Measurements from ENCODE around the gene MPDU1.

DNA sequence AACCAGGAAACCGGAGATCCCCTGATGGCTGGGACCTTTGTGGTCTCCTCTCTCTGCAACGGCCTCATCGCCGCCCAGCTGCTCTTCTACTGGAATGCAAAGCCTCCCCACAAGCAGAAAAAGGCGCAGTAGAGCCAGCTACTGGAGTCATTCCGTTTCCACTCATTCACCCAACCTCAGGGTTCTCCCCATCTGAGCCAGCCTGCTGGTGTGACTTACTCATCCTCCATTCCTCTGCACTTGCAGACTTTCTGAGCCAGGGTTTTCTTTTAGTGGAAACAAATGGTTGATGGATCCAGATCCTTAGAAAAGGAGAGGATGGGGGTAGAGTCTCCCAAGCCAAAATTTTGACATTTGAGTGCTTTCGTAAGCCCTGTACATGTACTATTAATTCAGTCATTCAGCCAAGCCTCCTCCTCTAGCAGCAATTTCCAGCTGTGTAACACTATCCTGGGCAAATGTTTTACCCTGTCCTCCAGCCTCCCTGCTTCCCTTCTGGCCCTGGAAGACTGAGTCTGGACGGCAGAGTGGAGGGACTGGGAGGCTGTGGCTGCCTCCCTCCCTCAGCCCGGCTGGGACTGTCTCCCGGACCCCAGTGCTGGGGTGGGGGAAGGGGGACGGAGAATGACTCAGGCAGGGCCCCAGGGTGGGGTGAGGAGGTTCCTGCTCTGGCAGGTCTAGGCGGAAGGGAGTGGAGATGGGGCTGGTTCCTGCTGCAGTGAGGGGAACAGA lies 3.9 kb downstream of the MPDU1 start:
- TF ChIP-seq EZH2phosphoT487 (IDR thresholded peaks at IDR 0.05; ENCODE audit: borderline replicate concordance) (no peak), POLR2A (IDR thresholded peaks at IDR 0.05; ENCODE audit: borderline replicate concordance, extremely low read depth, insufficient read depth, insufficient read length) (no peak), SIN3A (IDR thresholded peaks at IDR 0.05; ENCODE audit: low read depth) (no peak), RAD21 (IDR thresholded peaks at IDR 0.05; ENCODE audit: low read depth) (no peak), JUND (IDR thresholded peaks at IDR 0.05) (no peak), EZH2 (IDR thresholded peaks at IDR 0.05) (no peak), POLR2AphosphoS5 (IDR thresholded peaks at IDR 0.05; ENCODE audit: low read depth, low read length) (no peak), ZFX (IDR thresholded peaks at IDR 0.05) (no peak), CEBPB (IDR thresholded peaks at IDR 0.05; ENCODE audit: low read depth) (no peak)
- TF ChIP-seq, protein P1, sequence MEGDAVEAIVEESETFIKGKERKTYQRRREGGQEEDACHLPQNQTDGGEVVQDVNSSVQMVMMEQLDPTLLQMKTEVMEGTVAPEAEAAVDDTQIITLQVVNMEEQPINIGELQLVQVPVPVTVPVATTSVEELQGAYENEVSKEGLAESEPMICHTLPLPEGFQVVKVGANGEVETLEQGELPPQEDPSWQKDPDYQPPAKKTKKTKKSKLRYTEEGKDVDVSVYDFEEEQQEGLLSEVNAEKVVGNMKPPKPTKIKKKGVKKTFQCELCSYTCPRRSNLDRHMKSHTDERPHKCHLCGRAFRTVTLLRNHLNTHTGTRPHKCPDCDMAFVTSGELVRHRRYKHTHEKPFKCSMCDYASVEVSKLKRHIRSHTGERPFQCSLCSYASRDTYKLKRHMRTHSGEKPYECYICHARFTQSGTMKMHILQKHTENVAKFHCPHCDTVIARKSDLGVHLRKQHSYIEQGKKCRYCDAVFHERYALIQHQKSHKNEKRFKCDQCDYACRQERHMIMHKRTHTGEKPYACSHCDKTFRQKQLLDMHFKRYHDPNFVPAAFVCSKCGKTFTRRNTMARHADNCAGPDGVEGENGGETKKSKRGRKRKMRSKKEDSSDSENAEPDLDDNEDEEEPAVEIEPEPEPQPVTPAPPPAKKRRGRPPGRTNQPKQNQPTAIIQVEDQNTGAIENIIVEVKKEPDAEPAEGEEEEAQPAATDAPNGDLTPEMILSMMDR (IDR thresholded peaks at IDR 0.05 in 2 of 3, conservative IDR thresholded peaks at IDR 0.05 in 1 of 3; ENCODE audit: borderline replicate concordance in 1 of 3, insufficient read depth in 1 of 3, low read depth in 2 of 3, low read length in 2 of 3) = no peak
- TF ChIP-seq, protein P2, sequence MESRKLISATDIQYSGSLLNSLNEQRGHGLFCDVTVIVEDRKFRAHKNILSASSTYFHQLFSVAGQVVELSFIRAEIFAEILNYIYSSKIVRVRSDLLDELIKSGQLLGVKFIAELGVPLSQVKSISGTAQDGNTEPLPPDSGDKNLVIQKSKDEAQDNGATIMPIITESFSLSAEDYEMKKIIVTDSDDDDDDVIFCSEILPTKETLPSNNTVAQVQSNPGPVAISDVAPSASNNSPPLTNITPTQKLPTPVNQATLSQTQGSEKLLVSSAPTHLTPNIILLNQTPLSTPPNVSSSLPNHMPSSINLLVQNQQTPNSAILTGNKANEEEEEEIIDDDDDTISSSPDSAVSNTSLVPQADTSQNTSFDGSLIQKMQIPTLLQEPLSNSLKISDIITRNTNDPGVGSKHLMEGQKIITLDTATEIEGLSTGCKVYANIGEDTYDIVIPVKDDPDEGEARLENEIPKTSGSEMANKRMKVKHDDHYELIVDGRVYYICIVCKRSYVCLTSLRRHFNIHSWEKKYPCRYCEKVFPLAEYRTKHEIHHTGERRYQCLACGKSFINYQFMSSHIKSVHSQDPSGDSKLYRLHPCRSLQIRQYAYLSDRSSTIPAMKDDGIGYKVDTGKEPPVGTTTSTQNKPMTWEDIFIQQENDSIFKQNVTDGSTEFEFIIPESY (IDR thresholded peaks at IDR 0.05; ENCODE audit: extremely low read depth, insufficient replicate concordance, low read length) = no peak
- TF ChIP-seq, protein P3, sequence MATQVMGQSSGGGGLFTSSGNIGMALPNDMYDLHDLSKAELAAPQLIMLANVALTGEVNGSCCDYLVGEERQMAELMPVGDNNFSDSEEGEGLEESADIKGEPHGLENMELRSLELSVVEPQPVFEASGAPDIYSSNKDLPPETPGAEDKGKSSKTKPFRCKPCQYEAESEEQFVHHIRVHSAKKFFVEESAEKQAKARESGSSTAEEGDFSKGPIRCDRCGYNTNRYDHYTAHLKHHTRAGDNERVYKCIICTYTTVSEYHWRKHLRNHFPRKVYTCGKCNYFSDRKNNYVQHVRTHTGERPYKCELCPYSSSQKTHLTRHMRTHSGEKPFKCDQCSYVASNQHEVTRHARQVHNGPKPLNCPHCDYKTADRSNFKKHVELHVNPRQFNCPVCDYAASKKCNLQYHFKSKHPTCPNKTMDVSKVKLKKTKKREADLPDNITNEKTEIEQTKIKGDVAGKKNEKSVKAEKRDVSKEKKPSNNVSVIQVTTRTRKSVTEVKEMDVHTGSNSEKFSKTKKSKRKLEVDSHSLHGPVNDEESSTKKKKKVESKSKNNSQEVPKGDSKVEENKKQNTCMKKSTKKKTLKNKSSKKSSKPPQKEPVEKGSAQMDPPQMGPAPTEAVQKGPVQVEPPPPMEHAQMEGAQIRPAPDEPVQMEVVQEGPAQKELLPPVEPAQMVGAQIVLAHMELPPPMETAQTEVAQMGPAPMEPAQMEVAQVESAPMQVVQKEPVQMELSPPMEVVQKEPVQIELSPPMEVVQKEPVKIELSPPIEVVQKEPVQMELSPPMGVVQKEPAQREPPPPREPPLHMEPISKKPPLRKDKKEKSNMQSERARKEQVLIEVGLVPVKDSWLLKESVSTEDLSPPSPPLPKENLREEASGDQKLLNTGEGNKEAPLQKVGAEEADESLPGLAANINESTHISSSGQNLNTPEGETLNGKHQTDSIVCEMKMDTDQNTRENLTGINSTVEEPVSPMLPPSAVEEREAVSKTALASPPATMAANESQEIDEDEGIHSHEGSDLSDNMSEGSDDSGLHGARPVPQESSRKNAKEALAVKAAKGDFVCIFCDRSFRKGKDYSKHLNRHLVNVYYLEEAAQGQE (IDR thresholded peaks at IDR 0.05; ENCODE audit: low read depth) = no peak

Measured in HCT116 (cell line).